GM12872 (cell line): ENCODE results near the gene SPON1.

Source experiments
- TF ChIP-seq, protein P1 (sequence below): IDR thresholded peaks from 3 replicates; pipeline ENCODE4 v1.5.1; 2011; ENCODE audit warnings: low read depth, mild to moderate bottlenecking, low read length, moderate library complexity; ENCODE audit not compliant: insufficient read depth

SPON1 gene

DNA sequence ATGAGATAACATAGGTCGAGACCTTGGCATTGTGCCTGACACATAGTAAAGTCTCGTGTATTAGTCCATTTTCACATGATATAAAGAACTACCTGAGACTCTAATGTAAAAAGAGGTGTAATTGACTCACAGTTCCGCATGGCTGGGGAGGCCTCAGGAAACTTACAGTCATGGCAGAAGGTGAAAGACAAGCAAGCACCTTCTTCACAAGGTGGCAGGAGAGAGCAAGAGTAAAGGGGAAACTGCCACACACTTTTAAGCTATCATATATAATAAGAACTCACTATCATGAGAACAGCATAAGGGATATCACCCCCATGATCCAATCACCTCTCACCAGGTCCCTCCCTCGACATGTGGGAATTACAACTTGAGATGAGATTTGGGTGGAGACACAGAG is 165.2 kb downstream of the SPON1 start:
- TF ChIP-seq, protein P1, sequence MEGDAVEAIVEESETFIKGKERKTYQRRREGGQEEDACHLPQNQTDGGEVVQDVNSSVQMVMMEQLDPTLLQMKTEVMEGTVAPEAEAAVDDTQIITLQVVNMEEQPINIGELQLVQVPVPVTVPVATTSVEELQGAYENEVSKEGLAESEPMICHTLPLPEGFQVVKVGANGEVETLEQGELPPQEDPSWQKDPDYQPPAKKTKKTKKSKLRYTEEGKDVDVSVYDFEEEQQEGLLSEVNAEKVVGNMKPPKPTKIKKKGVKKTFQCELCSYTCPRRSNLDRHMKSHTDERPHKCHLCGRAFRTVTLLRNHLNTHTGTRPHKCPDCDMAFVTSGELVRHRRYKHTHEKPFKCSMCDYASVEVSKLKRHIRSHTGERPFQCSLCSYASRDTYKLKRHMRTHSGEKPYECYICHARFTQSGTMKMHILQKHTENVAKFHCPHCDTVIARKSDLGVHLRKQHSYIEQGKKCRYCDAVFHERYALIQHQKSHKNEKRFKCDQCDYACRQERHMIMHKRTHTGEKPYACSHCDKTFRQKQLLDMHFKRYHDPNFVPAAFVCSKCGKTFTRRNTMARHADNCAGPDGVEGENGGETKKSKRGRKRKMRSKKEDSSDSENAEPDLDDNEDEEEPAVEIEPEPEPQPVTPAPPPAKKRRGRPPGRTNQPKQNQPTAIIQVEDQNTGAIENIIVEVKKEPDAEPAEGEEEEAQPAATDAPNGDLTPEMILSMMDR, result no peak

DNA sequence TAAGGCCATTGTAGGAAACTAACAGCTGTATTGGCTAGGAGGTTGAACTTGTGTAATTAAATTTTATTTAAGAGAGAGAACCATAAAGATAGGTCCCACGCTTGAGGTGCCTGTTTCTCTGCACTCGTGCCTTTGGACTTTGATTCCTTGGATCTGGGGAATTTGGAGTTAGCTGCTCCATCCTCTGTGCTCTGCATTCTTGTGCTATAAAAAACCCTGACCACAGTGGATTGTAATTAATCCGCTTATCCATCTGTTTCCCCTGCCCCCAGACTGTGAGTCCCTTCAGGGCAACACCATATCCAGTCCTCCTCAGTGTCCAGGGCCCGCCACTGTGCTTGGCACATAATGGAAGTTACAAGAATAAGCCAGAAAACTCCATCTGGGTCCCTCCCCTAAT is 169.8 kb downstream of the SPON1 start:
- TF ChIP-seq, protein P1, result no peak

DNA sequence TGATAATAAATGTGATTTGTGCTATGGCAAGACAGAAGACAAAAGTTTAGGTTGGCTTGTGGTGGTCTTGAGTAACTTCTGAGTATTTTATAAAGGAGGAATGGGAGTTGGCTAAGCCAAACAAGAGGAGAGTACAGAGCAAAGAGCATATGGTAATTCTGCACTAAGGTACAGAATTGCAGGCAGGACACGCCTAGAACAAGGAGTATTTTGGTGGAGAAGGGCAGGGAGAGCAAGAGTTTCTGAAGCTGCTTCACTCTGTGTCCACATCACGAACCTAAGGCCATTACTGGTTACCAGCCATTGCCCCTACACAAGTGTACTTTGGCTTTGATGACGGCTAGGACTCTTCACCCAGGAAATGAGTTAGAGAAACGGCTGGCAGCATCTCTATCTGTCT is 170.9 kb downstream of the SPON1 start:
- TF ChIP-seq, protein P1, result no peak

DNA sequence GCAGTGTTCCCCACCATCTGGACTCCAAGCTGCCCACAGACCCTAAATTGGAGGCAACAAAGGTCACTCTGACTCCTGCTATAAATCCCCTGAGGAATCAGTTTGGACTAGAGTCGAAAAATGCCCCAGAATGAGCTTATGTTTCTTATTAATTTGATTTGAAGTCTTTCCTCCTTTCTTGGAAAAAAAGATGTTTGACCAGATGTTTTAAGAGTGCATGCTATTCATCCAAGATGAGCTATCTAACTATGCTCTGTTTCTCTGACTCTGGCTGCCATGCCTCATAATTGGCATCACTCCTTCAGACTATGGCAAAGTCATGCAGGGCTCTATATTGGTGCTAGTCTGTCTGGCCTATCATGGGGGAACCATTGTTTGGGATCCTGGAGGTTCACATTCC is 174.0 kb downstream of the SPON1 start:
- TF ChIP-seq, protein P1, result no peak

DNA sequence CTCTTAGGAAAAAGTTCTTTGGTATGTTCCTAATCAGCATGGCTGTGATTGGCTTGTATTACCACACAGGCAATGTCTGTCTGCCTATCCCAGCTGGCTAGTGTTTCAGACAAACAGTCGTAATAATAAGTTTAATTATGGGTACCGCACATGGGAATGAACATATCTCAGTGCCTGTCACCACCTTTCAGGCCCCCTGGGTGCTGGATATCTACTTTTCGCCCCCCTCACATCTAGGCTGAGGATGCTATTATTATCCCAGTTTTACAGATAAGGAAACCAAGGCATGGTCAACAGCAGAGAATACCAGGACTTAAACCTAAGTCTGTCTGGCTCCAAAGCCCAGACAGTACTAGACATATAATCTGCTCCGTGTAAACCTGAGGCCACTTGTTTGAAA is 174.8 kb downstream of the SPON1 start:
- TF ChIP-seq, protein P1, result no peak

DNA sequence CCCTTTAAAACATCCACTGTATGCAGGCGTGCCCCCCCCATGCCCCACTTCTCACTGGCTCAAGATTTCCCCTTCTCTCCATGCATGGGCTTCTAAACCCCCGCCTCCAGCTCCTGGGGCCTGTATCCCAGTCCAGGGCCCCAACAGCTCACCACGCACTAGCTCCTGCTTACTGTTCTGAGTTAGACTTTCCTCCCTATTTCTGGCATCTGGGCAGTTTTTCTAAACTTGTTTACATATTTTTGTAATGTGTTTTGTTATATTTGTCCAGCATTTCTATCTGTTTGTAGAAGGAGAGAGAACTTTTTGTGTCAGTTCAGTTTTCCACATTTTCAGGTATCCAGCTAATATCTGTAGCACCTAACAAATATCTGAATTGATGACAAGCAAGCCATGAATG is 178.5 kb downstream of the SPON1 start:
- TF ChIP-seq, protein P1, result no peak

DNA sequence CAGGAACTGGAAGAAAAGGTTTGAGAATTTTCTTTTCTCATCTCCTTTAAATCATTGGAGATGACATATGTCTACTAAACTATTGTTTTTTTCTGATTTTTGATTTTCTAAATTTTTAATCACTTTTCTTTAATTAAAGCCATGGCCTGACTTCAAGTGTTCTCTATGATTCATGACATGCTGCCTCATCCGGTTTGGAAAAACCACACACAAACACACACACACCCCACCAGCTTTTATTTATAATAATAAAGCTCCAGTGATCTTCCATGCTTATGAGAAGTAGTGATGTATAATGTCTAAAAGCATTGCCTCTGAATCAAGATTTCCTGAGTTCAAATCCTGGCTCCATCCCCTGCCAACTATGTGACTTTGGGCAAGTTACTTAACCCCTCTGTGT is 179.2 kb downstream of the SPON1 start:
- TF ChIP-seq, protein P1, result no peak

DNA sequence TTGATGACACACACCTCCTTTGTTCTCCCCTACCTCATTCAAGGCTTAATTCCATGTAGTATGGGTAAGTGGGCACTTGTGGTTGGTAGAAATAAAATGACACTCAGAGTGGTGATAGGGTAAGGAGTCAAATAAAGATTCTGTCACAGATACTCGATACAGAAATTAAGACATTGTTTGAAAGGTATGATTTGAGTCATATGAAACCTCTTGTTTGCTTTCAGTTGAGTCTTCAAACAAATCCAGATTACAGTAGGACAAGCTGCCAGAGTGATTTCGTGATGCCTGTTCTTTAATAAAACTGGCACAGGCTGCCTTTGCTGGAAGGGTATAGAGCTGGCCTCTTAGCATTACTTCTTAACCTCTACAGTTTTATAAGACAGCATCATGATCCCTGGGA is 182.4 kb downstream of the SPON1 start:
- TF ChIP-seq, protein P1, result no peak
